ENCODE data around the gene ARL14. TPM values are rescaled to one million over a fixed set of nuclear protein-coding genes. Genes with fewer than 3 reads are reported as not detected.

The ARL14 gene
- total RNA-seq, 1 experiment from 2014 or later = not detected

DNA sequence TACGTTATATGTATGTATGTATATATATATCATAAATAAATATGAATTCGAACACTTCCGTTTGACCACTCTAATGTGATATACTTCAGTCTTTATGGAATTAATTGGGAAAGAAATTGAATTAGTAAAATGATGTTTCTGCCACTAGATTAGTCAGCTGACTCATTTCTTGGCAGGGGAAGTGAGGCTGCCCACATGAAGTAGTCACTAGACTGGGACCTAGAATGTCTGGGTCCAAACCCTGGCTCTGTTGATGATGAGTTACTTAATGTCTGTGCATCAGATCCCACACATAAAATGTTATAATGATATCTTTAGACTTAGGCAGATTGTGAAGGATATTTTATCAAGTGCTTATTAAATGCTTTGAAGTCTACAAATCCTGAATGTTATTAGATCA lies 27.4 kb upstream of the ARL14 start:
- peaks cover 8% of the 10 kb centered on the region for H3K9me3 ChIP-seq (ENCODE audit: control insufficient read depth, low read depth, low read length)
- Mint-ChIP-seq H3K27ac (no peak overlapping the region), H3K4me3 (no peak overlapping the region), H3K36me3 (ENCODE audit: insufficient read depth in 1 of 3, low read depth in 3 of 3) (peaks cover 0 to 4% (median 0%) of the 10 kb centered on the region in 3 experiments; a peak in 3 of 7 replicates), H3K27me3 (ENCODE audit: low read depth) (no peaks in the 10 kb centered on the region), H3K4me1 (no peaks in the 10 kb centered on the region), H3K9me3 (peaks cover 6% of the 10 kb centered on the region in 2 experiments; a peak in 4 of 5 replicates)
- H3K27me3 ChIP-seq (ENCODE audit: insufficient read depth, low read length) = no peaks in the 10 kb centered on the region
- no peak overlapping the region for H2BK5ac ChIP-seq (ENCODE audit: insufficient read length, low read length)
- no peak overlapping the region for H3K18ac ChIP-seq (ENCODE audit: insufficient read length, low read depth, low read length)
- H2AFZ ChIP-seq (ENCODE audit: low read length) = no peak overlapping the region
- no peak overlapping the region for H3K27ac ChIP-seq (ENCODE audit: insufficient read length, low read depth, low read length)
- no peak overlapping the region for H2BK12ac ChIP-seq (ENCODE audit: insufficient read length, low read depth, low read length)
- WGBS (ENCODE audit: extremely low coverage, insufficient read length, low lambda C conversion rate) = no CpG with 5 or more reads among the region's 3 CpGs
- H3K79me1 ChIP-seq (ENCODE audit: insufficient read depth, low read depth, low read length, poor library complexity, severe bottlenecking) = no peaks in the 10 kb centered on the region
- no peak overlapping the region for H4K5ac ChIP-seq (ENCODE audit: insufficient read length, low read depth, low read length)
- no peak for DNase-seq
- no peak overlapping the region for H2BK20ac ChIP-seq (ENCODE audit: low read depth, low read length, poor library complexity, severe bottlenecking)
- TF ChIP-seq, protein P1, sequence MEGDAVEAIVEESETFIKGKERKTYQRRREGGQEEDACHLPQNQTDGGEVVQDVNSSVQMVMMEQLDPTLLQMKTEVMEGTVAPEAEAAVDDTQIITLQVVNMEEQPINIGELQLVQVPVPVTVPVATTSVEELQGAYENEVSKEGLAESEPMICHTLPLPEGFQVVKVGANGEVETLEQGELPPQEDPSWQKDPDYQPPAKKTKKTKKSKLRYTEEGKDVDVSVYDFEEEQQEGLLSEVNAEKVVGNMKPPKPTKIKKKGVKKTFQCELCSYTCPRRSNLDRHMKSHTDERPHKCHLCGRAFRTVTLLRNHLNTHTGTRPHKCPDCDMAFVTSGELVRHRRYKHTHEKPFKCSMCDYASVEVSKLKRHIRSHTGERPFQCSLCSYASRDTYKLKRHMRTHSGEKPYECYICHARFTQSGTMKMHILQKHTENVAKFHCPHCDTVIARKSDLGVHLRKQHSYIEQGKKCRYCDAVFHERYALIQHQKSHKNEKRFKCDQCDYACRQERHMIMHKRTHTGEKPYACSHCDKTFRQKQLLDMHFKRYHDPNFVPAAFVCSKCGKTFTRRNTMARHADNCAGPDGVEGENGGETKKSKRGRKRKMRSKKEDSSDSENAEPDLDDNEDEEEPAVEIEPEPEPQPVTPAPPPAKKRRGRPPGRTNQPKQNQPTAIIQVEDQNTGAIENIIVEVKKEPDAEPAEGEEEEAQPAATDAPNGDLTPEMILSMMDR (conservative IDR thresholded peaks at IDR 0.05) = no peak
- H4K91ac ChIP-seq (ENCODE audit: insufficient read length, low read depth, low read length) = no peak overlapping the region
- H3K4ac ChIP-seq (ENCODE audit: low read depth, low read length) = no peak overlapping the region
- H3K4me1 ChIP-seq (ENCODE audit: insufficient read depth, low read length) = no peaks in the 10 kb centered on the region
- H2BK120ac ChIP-seq (ENCODE audit: low read depth, low read length, poor library complexity, severe bottlenecking) = no peak overlapping the region
- no peak overlapping the region for H3K56ac ChIP-seq (ENCODE audit: insufficient read length, low read depth, low read length)
- no peak overlapping the region for H3K23ac ChIP-seq (ENCODE audit: insufficient read length, low read depth, low read length)
- no peak overlapping the region for H3T11ph ChIP-seq (ENCODE audit: low read length)
- no peak overlapping the region for H3K14ac ChIP-seq (ENCODE audit: insufficient read depth, low read length)
- H3K23me2 ChIP-seq (ENCODE audit: insufficient read length, low read depth, low read length, poor library complexity, severe bottlenecking) = no peaks in the 10 kb centered on the region
- no peaks in the 10 kb centered on the region for H4K20me1 ChIP-seq (ENCODE audit: control insufficient read depth, insufficient read depth, insufficient read length)
- H3K4me2 ChIP-seq (ENCODE audit: insufficient read depth, insufficient read length, low read length) = no peak overlapping the region
- H2AK5ac ChIP-seq (ENCODE audit: insufficient read length, low read length) = no peak overlapping the region
- no peaks in the 10 kb centered on the region for H3K79me2 ChIP-seq (ENCODE audit: insufficient read depth, low read length)
- no peak overlapping the region for H2BK15ac ChIP-seq (ENCODE audit: low read depth, low read length)
- no peak overlapping the region for H4K8ac ChIP-seq (replicated peaks; ENCODE audit: insufficient read length, low read depth, low read length)
- no peak overlapping the region for H3K9ac ChIP-seq (ENCODE audit: extremely low read depth, insufficient read length, low read length)
